HEK293 (cell line): ENCODE measurements around the gene RAD17.
A peak's percentile ranks its signal among the peaks of the same experiment; 100 is the strongest.
"Not testable (repeated sequence)": the region's sequence is repeated elsewhere in the genome, so short reads cannot be mapped to it uniquely, and the experiment has no call there.

ENCODE experiments used
- CTCF ChIA-PET: fragments of 350-600 bp; formaldehyde crosslinking; extraction: SDS; loops from one replicate; lab custom pipeline; 2021; ENCODE audit warnings: antibody characterized with exemption; lab: Yijun Ruan, JAX
- POLR2A ChIA-PET: fragments of 300-600 bp; formaldehyde crosslinking; extraction: SDS; loops from one replicate; lab custom pipeline; 2020; ENCODE audit warnings: antibody characterized with exemption, inconsistent platforms; lab: Yijun Ruan, JAX
- H3K27ac ChIP-seq: fragments of 200-500 bp; sonication (Bioruptor generic); 2 replicates; pipeline ENCODE4 v1.5.1; 2014; ENCODE audit warnings: low read depth, low read length, control low read depth, inconsistent platforms; ENCODE audit errors: extremely low read depth
- H3K36me3 ChIP-seq, 2 experiments: fragments of 200-500 bp in 1 of 2; sonication (Bioruptor generic) in 1 of 2; 1 replicate in 1 of 2; 2 replicates in 1 of 2; pipeline ENCODE4 v1.5.1; 2014 to 2017; ENCODE audit warnings: inconsistent platforms in 2 of 2, low read length in 2 of 2; ENCODE audit not compliant: control insufficient read depth in 2 of 2, insufficient read depth in 1 of 2
- H3K4me1 ChIP-seq: fragments of 200-500 bp; sonication (Bioruptor generic); 2 replicates; pipeline ENCODE4 v1.5.1; 2014; ENCODE audit warnings: mild to moderate bottlenecking, low read length, inconsistent platforms; ENCODE audit not compliant: control insufficient read depth, insufficient read depth
- H3K4me3 ChIP-seq: 2 replicates; pipeline ENCODE4 v1.5.1; 2011; ENCODE audit warnings: low read depth, mild to moderate bottlenecking, control low read depth, low read length, moderate library complexity
- H3K9me3 ChIP-seq: fragments of 200-500 bp; sonication (Bioruptor generic); 2 replicates; pipeline ENCODE4 v1.5.1; 2014; ENCODE audit warnings: low read depth, low read length, inconsistent platforms; ENCODE audit not compliant: control insufficient read depth, insufficient read depth
- REST ChIP-seq: fragments of 450-650 bp; formaldehyde crosslinking; IDR thresholded peaks from 2 replicates; pipeline ENCODE4 v1.5.1; 2016; ENCODE audit warnings: missing biosample characterization, missing genetic modification characterization
- ZBTB44 ChIP-seq: fragments of 450-650 bp; IDR thresholded peaks from 2 replicates; pipeline ENCODE4 v1.5.1; 2018; ENCODE audit warnings: missing biosample characterization, mild to moderate bottlenecking, missing genetic modification characterization
- ZFP37 ChIP-seq: fragments of 450-650 bp; formaldehyde crosslinking; IDR thresholded peaks from 2 replicates; pipeline ENCODE4 v1.5.1; 2016; ENCODE audit warnings: missing biosample characterization, missing genetic modification characterization
- ZNF19 ChIP-seq: fragments of 450-650 bp; formaldehyde crosslinking; IDR thresholded peaks from 2 replicates; pipeline ENCODE4; 2016; ENCODE audit warnings: missing biosample characterization, missing genetic modification characterization, low read depth
- ZNF202 ChIP-seq: fragments of 450-650 bp; formaldehyde crosslinking; IDR thresholded peaks from 2 replicates; pipeline ENCODE4 v1.5.1; 2016; ENCODE audit warnings: missing biosample characterization, missing genetic modification characterization, borderline replicate concordance
- ZNF513 ChIP-seq: fragments of 450-650 bp; IDR thresholded peaks from 2 replicates; pipeline ENCODE4 v1.5.1; 2018; ENCODE audit warnings: missing biosample characterization, missing genetic modification characterization
- ZNF621 ChIP-seq: fragments of 450-650 bp; formaldehyde crosslinking; IDR thresholded peaks from 2 replicates; pipeline ENCODE4 v1.5.1; 2017; ENCODE audit warnings: missing biosample characterization, missing genetic modification characterization

RAD17 gene

GRCh38 chr5:69431424-69432303 lies 62.0 kb downstream of the RAD17 start:
- H3K4me3 ChIP-seq = no peak overlapping the region
- H3K36me3 ChIP-seq = peaks cover 0 to 24% of the 10 kb centered on the region in 2 experiments; a peak in 1 of 3 replicates
- ChIA-PET CTCF (interaction anchor here (0.7 kb wide), 1 partner anchor 21 kb away, joined by 4 read pairs; no protein-coding TSS in a partner anchor), POLR2A (interaction anchor here (0.7 kb wide), 1 partner anchor 72 kb away, joined by 3 read pairs; no protein-coding TSS in a partner anchor)
- TF ChIP-seq ZNF621 = no peak
- TF ChIP-seq ZNF513 (tag by site-specific recombination) = 0 out of 2 replicates have a peak, but pooled peaks have one; percentile 19
- TF ChIP-seq ZFP37 (tag by site-specific recombination) = no peak
- TF ChIP-seq ZNF19 (tag by site-specific recombination) = no peak
- TF ChIP-seq REST (tag by site-specific recombination) = no peak
- no peak for TF ChIP-seq ZBTB44 (tag by site-specific recombination)
- H3K4me1 ChIP-seq = no peaks in the 10 kb centered on the region
- no peak overlapping the region for H3K27ac ChIP-seq
- H3K9me3 ChIP-seq = no peaks in the 10 kb centered on the region

GRCh38 chr5:69432412-69433206 lies 63.0 kb downstream of the RAD17 start:
- CTCF ChIA-PET = interaction anchor here (0.7 kb wide), 1 partner anchor 20 kb away, joined by 4 read pairs; no protein-coding TSS in a partner anchor
- no peak overlapping the region for H3K4me3 ChIP-seq

GRCh38 chr5:69435276-69435884 lies 65.8 kb downstream of the RAD17 start:
- H3K4me3 ChIP-seq, POLR2A ChIA-PET, H3K4me1 ChIP-seq, CTCF ChIA-PET, H3K27ac ChIP-seq, H3K9me3 ChIP-seq: not testable (repeated sequence)
- H3K36me3 ChIP-seq = peaks cover 0 to 21% of the 10 kb centered on the region in 2 experiments; a peak in 1 of 3 replicates

More at GRCh38 chr5:69432412-69433206, 63.0 kb downstream of the RAD17 start:
- H3K27ac ChIP-seq = no peak overlapping the region
- no peaks in the 10 kb centered on the region for H3K9me3 ChIP-seq
- H3K36me3 ChIP-seq = peaks cover 0 to 24% of the 10 kb centered on the region in 2 experiments; a peak in 1 of 3 replicates
- no peak for TF ChIP-seq ZNF202 (tag by site-specific recombination)
- TF ChIP-seq, all 188 proteins: peak for 0
- no peaks in the 10 kb centered on the region for H3K4me1 ChIP-seq
- POLR2A ChIA-PET = interaction anchor here (0.7 kb wide), 1 partner anchor 73 kb away, joined by 3 read pairs; no protein-coding TSS in a partner anchor
